ENCODE data around the gene PRKRA. TPM values are rescaled to one million over a fixed set of nuclear protein-coding genes. Genes with fewer than 3 reads are reported as not detected.
"Not testable (repeated sequence)": the region's sequence is repeated elsewhere in the genome, so short reads cannot be mapped to it uniquely, and the experiment has no call there.

Gene PRKRA
- total RNA-seq, 2 experiments from 2014 or later = 41.2 to 41.8 TPM

DNA sequence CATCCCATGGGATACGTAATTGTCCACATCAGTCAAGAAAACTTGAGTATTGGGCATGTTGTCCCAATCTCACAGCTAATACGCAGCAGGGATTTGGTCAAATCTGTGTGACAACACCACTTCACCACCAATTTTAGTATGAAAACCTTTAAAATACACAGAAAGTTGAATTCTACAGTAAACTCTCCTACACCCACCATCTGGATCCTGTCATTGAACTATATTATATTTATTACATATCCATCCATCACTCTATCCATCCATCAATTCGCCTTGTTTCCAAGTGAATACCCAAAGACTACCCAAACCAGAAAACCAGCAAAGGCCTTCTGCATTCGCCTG is 28.3 kb upstream of the PRKRA start:
- no peak for DNase-seq
- ChIA-PET CTCF (interaction anchor here (0.7 to 4.1 kb wide), 10 partner anchors 9 to 82 kb away, joined by 3 to 33 read pairs (median 4); partner anchors contain the start of genes PJVK and PRKRA), POLR2A (interaction anchor here (0.6 to 0.7 kb wide), 2 partner anchors 44 to 72 kb away, joined by 4 read pairs; no protein-coding TSS in a partner anchor)
- no peak for ATAC-seq
- Mint-ChIP-seq H3K27me3 (ENCODE audit: low read depth) (no peaks in the 10 kb centered on the region), H3K9me3 (ENCODE audit: insufficient read depth) (no peaks in the 10 kb centered on the region), H3K36me3 (ENCODE audit: low read depth) (peaks cover 6% of the 10 kb centered on the region), H3K4me1 (ENCODE audit: low read depth) (peaks cover 42% of the 10 kb centered on the region), H3K4me3 (peak overlapping the region; percentile 98), H3K27ac (peak overlapping the region; percentile 99)

DNA sequence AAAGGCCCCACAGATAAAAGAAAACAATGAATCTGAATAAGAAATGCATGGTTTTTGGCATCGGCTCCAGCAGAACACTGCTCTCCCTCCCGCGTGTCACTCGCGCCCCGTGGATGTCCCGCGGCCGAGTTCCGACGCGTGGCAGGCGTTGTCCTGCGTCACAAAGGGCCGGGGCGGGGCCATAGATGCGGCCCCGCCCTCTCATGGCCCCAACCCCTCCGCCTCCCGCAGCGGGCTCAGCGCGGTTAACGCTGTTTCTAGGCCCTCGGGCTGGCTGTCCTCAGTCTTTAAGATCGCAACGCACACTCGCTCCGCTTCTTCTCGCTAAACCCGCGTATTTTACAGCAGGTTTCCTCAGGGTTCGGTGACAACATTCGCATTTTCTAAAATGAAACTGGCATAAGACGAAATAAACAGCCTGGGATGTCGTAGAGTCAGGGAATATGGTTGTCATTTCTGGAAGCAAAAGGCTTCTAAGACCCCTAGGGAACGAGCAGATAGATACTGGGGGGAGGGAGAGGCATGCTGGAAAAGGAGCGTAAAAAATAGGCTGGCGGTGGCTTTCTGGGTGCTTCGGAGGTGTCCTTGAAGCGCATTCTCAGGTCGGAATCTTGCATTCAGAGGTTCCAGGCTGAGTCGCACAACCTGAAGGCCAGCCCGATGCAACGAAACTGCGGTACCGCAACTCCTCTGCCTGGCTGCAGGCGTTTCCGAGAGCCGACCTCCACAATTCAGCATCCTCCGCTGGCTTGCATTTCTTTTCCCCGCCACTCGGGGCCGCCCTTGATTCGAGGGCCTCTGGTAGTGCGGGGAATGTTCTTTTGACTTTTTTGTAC is 27.7 kb upstream of the PRKRA start, which contains the start of gene FKBP7:
Gene FKBP7 (minus strand): TSS at position 162 of the 836 bp plus-strand sequence. CDS start 101 bp downstream, at position 61.
- H3K27ac Mint-ChIP-seq = peak within 1 kb of the TSS; percentile 99
- no peaks in the 10 kb centered on the region for H3K9me3 Mint-ChIP-seq (ENCODE audit: insufficient read depth)
- peaks cover 42% of the 10 kb centered on the region for H3K4me1 Mint-ChIP-seq (ENCODE audit: low read depth)
- peak; percentile 88 for DNase-seq
- H3K36me3 Mint-ChIP-seq (ENCODE audit: low read depth) = peaks cover 6% of the 10 kb centered on the region
- H3K27me3 Mint-ChIP-seq (ENCODE audit: low read depth) = no peaks in the 10 kb centered on the region
- POLR2A ChIA-PET = interaction anchor here (1.1 kb wide), 1 partner anchor 28 kb away, joined by 3 read pairs; the partner anchor contains the start of genes PJVK and PRKRA
- ATAC-seq = peak; percentile 73
- CTCF ChIA-PET = interaction anchor here (0.7 to 4.1 kb wide), 10 partner anchors 9 to 341 kb away, joined by 3 to 33 read pairs (median 4); partner anchors contain the start of genes PJVK and PRKRA
- H3K4me3 Mint-ChIP-seq = peak within 1 kb of the TSS; percentile 98

GRCh38 chr2:178478130-178478438 is 27.1 kb upstream of the PRKRA start:
- Mint-ChIP-seq H3K9me3 (ENCODE audit: insufficient read depth) (no peaks in the 10 kb centered on the region), H3K36me3 (ENCODE audit: low read depth) (peaks cover 6% of the 10 kb centered on the region), H3K4me1 (ENCODE audit: low read depth) (peaks cover 42% of the 10 kb centered on the region), H3K4me3 (peak overlapping the region; percentile 98), H3K27ac (peak overlapping the region; percentile 99), H3K27me3 (ENCODE audit: low read depth) (no peaks in the 10 kb centered on the region)
- CTCF ChIA-PET = interaction anchor here (1.5 kb wide), 1 partner anchor 341 kb away, joined by 3 read pairs; no protein-coding TSS in a partner anchor
- DNase-seq (peak; percentile 30), ATAC-seq (no peak)
- POLR2A ChIA-PET = interaction anchor here (1.1 kb wide), 1 partner anchor 27 kb away, joined by 3 read pairs; the partner anchor contains the start of genes PJVK and PRKRA

GRCh38 chr2:178477443-178478129 is 26.6 kb upstream of the PRKRA start:
- POLR2A ChIA-PET = interaction anchor here (1.1 kb wide), 1 partner anchor 26 kb away, joined by 3 read pairs; the partner anchor contains the start of genes PJVK and PRKRA
- peak overlapping the region; percentile 98 for H3K4me3 Mint-ChIP-seq
- H3K27ac Mint-ChIP-seq = peak overlapping the region; percentile 63
- H3K27me3 Mint-ChIP-seq (ENCODE audit: low read depth) = no peaks in the 10 kb centered on the region
- H3K36me3 Mint-ChIP-seq (ENCODE audit: low read depth) = peaks cover 5% of the 10 kb centered on the region
- peaks cover 38% of the 10 kb centered on the region for H3K4me1 Mint-ChIP-seq (ENCODE audit: low read depth)
- DNase-seq (no peak), ATAC-seq (no peak)
- CTCF ChIA-PET = interaction anchor here (1.5 kb wide), 1 partner anchor 342 kb away, joined by 3 read pairs; no protein-coding TSS in a partner anchor
- no peaks in the 10 kb centered on the region for H3K9me3 Mint-ChIP-seq (ENCODE audit: insufficient read depth)

DNA sequence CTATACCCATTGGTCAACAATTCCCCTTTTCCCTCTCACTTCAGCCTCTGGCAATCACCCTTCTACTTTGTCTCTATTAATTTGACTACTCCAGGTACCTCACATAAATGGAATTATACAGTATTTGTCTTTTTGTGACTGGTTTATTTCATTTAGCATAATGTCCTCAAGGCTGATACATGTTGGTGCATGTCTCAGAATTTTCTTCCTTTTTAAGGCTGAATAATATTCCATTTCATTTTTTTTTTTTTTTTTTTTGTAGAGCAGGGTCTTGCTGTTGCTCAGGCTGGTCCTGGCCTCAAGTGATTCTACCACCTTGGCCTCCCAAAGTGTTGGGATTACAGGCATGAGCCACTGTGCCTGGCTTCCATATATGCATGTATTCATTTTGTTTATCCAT is 25.5 kb upstream of the PRKRA start:
- ChIA-PET CTCF (no interaction called here), POLR2A (no interaction called here)
- H3K27ac Mint-ChIP-seq = no peak overlapping the region
- H3K4me3 Mint-ChIP-seq = no peak overlapping the region
- peaks cover 27% of the 10 kb centered on the region for H3K4me1 Mint-ChIP-seq (ENCODE audit: low read depth)
- no peak for DNase-seq
- no peaks in the 10 kb centered on the region for H3K9me3 Mint-ChIP-seq (ENCODE audit: insufficient read depth)
- no peaks in the 10 kb centered on the region for H3K27me3 Mint-ChIP-seq (ENCODE audit: low read depth)
- ATAC-seq = no peak
- peaks cover 4% of the 10 kb centered on the region for H3K36me3 Mint-ChIP-seq (ENCODE audit: low read depth)

- POLR2A ChIA-PET = no interaction called here
- Mint-ChIP-seq H3K36me3 (ENCODE audit: low read depth) (peaks cover 4% of the 10 kb centered on the region), H3K27me3 (ENCODE audit: low read depth) (no peaks in the 10 kb centered on the region), H3K9me3 (ENCODE audit: insufficient read depth) (no peaks in the 10 kb centered on the region), H3K27ac (no peak overlapping the region), H3K4me1 (ENCODE audit: low read depth) (peaks cover 20% of the 10 kb centered on the region), H3K4me3 (no peak overlapping the region)
- CTCF ChIA-PET = no interaction called here
- no peak for DNase-seq
- no peak for ATAC-seq
These were observed 23.6 kb upstream of the PRKRA start for GRCh38 chr2:178474560-178474959.

GRCh38 chr2:178473931-178474330 is 23.0 kb upstream of the PRKRA start:
- Mint-ChIP-seq H3K27me3 (ENCODE audit: low read depth) (no peaks in the 10 kb centered on the region), H3K27ac (no peak overlapping the region), H3K4me1 (ENCODE audit: low read depth) (peaks cover 14% of the 10 kb centered on the region), H3K36me3 (ENCODE audit: low read depth) (peaks cover 4% of the 10 kb centered on the region), H3K4me3 (no peak overlapping the region), H3K9me3 (ENCODE audit: insufficient read depth) (no peaks in the 10 kb centered on the region)
- no peak for ATAC-seq
- ChIA-PET CTCF (no interaction called here), POLR2A (no interaction called here)
- no peak for DNase-seq

GRCh38 chr2:178473373-178473772 is 22.4 kb upstream of the PRKRA start:
- no peaks in the 10 kb centered on the region for H3K9me3 Mint-ChIP-seq (ENCODE audit: insufficient read depth)
- ChIA-PET POLR2A (no interaction called here), CTCF (no interaction called here)
- no peak for ATAC-seq
- H3K4me1 Mint-ChIP-seq (ENCODE audit: low read depth) = peaks cover 10% of the 10 kb centered on the region
- H3K36me3 Mint-ChIP-seq (ENCODE audit: low read depth) = peaks cover 4% of the 10 kb centered on the region
- no peak for DNase-seq
- no peak overlapping the region for H3K27ac Mint-ChIP-seq
- no peak overlapping the region for H3K4me3 Mint-ChIP-seq
- H3K27me3 Mint-ChIP-seq (ENCODE audit: low read depth) = no peaks in the 10 kb centered on the region

GRCh38 chr2:178471313-178471712 is 20.3 kb upstream of the PRKRA start:
- H3K4me3 Mint-ChIP-seq; ATAC-seq; POLR2A ChIA-PET; H3K27ac Mint-ChIP-seq; H3K36me3 Mint-ChIP-seq (ENCODE audit: low read depth); H3K4me1 Mint-ChIP-seq (ENCODE audit: low read depth); H3K9me3 Mint-ChIP-seq (ENCODE audit: insufficient read depth); H3K27me3 Mint-ChIP-seq (ENCODE audit: low read depth); DNase-seq: not testable (repeated sequence)
- CTCF ChIA-PET = interaction anchor here (1.0 kb wide), 1 partner anchor 21 kb away, joined by 5 read pairs; the partner anchor contains the start of gene PRKRA

GRCh38 chr2:178469219-178469849 is 18.4 kb upstream of the PRKRA start:
- no peak overlapping the region for H3K27ac Mint-ChIP-seq
- no peaks in the 10 kb centered on the region for H3K9me3 Mint-ChIP-seq (ENCODE audit: insufficient read depth)
- H3K4me3 Mint-ChIP-seq = no peak overlapping the region
- no peaks in the 10 kb centered on the region for H3K4me1 Mint-ChIP-seq (ENCODE audit: low read depth)
- ATAC-seq = no peak
- POLR2A ChIA-PET = no interaction called here
- CTCF ChIA-PET = interaction anchor here (0.8 kb wide), 1 partner anchor 18 kb away, joined by 4 read pairs; the partner anchor contains the start of genes PJVK and PRKRA
- DNase-seq = no peak
- peaks cover 9% of the 10 kb centered on the region for H3K36me3 Mint-ChIP-seq (ENCODE audit: low read depth)
- H3K27me3 Mint-ChIP-seq (ENCODE audit: low read depth) = no peaks in the 10 kb centered on the region

DNA sequence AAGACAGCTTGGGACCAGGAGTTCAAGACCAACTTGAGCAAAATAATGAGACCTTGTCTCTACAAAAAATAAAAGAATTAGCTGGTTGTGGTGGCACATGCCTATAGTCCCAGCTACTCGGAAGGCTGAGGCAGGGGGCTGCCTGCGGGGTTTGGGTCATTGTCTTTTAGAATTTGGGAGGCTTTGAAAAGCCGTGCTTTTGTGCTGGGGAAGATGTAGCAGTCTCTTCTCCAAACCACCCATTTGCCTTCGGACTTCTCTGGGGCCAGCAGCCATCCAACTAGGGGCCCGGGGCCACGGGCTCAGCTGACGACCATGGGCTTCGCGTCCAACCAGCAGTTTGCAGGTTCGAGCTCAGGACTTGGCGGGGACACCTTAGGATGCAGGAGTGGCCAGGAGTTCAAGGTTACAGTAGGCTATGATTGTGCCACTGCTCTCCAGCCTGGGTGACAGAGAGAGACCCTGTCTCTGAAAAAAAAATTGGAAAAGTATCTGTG is 6.5 kb upstream of the PRKRA start:
- no peaks in the 10 kb centered on the region for H3K9me3 Mint-ChIP-seq (ENCODE audit: insufficient read depth)
- no peak overlapping the region for H3K27ac Mint-ChIP-seq
- H3K36me3 Mint-ChIP-seq (ENCODE audit: low read depth) = no peaks in the 10 kb centered on the region
- ATAC-seq (no peak), DNase-seq (no peak)
- H3K27me3 Mint-ChIP-seq (ENCODE audit: low read depth) = peaks cover 3% of the 10 kb centered on the region
- no peak overlapping the region for H3K4me3 Mint-ChIP-seq
- ChIA-PET POLR2A (no interaction called here), CTCF (no interaction called here)
- H3K4me1 Mint-ChIP-seq (ENCODE audit: low read depth) = peaks cover under 1% of the 10 kb centered on the region
